ENCODE results near the gene ERICH6.

DNA sequence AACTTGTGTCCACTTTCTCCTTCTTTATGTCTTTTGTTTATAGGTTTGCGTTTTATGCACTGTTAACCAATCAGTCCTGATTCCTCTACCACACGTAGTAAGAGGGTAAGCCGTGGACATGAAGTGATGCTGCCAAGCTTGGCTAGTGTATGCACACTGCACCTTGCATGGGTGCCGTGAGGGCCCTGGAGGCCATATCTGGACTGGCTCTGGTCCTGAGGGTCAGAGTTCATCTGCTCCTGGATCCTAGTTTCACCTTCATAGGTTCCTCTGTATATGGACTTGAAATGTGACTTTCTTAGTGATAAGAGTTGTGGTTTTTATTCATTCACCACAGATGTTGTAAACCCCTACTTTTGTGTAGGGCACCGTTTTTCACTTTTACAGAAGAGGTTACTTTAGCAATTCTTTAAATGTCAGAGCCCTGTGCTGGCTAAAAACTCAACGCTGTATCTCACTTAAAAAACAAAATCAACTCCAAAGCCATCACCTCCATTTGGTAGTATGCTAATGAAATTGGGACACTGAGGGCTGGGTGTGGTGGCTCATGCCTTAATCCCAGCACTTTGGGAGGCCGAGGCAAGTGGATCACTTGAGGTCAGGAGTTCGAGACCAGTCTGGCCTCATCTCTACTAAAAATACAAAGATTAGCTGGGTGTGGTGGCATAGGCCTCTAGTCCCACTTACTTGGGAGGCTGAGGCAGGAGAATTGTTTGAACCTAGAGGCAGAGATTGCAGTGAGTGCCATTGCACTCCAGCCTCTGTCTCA is 36.3 kb upstream of the ERICH6 start:
- TF ChIP-seq, protein P1, sequence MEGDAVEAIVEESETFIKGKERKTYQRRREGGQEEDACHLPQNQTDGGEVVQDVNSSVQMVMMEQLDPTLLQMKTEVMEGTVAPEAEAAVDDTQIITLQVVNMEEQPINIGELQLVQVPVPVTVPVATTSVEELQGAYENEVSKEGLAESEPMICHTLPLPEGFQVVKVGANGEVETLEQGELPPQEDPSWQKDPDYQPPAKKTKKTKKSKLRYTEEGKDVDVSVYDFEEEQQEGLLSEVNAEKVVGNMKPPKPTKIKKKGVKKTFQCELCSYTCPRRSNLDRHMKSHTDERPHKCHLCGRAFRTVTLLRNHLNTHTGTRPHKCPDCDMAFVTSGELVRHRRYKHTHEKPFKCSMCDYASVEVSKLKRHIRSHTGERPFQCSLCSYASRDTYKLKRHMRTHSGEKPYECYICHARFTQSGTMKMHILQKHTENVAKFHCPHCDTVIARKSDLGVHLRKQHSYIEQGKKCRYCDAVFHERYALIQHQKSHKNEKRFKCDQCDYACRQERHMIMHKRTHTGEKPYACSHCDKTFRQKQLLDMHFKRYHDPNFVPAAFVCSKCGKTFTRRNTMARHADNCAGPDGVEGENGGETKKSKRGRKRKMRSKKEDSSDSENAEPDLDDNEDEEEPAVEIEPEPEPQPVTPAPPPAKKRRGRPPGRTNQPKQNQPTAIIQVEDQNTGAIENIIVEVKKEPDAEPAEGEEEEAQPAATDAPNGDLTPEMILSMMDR (IDR thresholded peaks at IDR 0.05; ENCODE audit: low read depth, low read length, poor library complexity, severe bottlenecking), result no peak
- TF ChIP-seq EZH2phosphoT487 (IDR thresholded peaks at IDR 0.05; ENCODE audit: borderline replicate concordance, low read length), result no peak
